AG04450 (cell line): ENCODE measurements around the gene FBXL17. TPM values are rescaled to one million over a fixed set of nuclear protein-coding genes. Genes with fewer than 3 reads are reported as not detected.

ENCODE experiments used
- CTCF ChIA-PET: fragments of 300-600, 350-600 bp; formaldehyde crosslinking; extraction: SDS; loops from one replicate; lab custom pipeline; 2022; ENCODE audit warnings: antibody characterized with exemption, inconsistent platforms; lab: Charles Lee
- POLR2A ChIA-PET: fragments of 350-600 bp; formaldehyde crosslinking; extraction: SDS; loops from one replicate; lab custom pipeline; 2021; ENCODE audit warnings: antibody characterized with exemption, inconsistent platforms; lab: Yijun Ruan, JAX
- DNase-seq: peaks from one replicate; pipeline ENCODE4 v3.0.0-alpha.2; 2011; ENCODE audit warnings: low read depth, low spot score
- H3K27ac ChIP-seq: one replicate; pipeline ENCODE4 v1.5.1; 2012; ENCODE audit warnings: low read depth, low read length, control low read depth
- H3K27me3 ChIP-seq: one replicate; pipeline ENCODE4 v1.6.0; 2012; ENCODE audit warnings: low read length; ENCODE audit not compliant: control insufficient read depth, insufficient read depth
- H3K4me3 ChIP-seq: 2 replicates; pipeline ENCODE4 v1.5.1; 2011; ENCODE audit warnings: mild to moderate bottlenecking, low read depth, low read length, control low read depth
- H3K9me3 ChIP-seq: 2 replicates; pipeline ENCODE4 v1.5.1; 2012; ENCODE audit warnings: low read length; ENCODE audit not compliant: control insufficient read depth, insufficient read depth
- polyA plus RNA-seq: library from polyadenylated mRNA; depleted of rRNA; stranded (reverse); fragments of >200 nt; gene quantifications from 2 replicates; pipeline ENCODE4 v1.2.3, GENCODE V29; 2011
- TF ChIP-seq, protein P1 (sequence below): IDR thresholded peaks from 2 replicates; pipeline ENCODE4 v1.5.1; 2011; ENCODE audit warnings: low read depth, low read length, control low read depth, inconsistent platforms

FBXL17 gene
- polyA plus RNA-seq, 1 experiment = 9.4 TPM

DNA sequence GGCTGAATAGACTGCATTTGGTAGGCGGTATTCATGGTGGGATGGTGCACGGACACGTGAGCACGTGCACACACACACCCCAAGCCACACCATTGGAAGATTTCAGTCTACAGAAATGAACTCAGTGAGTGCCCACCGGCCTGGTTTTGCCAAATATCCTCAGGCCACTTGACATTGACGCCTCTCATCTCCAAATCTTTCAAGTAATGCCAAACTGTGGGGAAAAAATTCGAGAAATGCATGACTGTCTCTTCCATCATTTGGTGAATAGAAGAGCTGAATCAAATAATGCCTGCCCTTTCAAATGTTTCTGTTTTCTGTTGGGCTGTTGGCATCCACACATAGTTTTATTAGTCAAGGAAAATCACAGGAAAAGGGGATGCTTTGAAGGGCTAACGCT lies 528.9 kb downstream of the FBXL17 start:
- TF ChIP-seq, protein P1, sequence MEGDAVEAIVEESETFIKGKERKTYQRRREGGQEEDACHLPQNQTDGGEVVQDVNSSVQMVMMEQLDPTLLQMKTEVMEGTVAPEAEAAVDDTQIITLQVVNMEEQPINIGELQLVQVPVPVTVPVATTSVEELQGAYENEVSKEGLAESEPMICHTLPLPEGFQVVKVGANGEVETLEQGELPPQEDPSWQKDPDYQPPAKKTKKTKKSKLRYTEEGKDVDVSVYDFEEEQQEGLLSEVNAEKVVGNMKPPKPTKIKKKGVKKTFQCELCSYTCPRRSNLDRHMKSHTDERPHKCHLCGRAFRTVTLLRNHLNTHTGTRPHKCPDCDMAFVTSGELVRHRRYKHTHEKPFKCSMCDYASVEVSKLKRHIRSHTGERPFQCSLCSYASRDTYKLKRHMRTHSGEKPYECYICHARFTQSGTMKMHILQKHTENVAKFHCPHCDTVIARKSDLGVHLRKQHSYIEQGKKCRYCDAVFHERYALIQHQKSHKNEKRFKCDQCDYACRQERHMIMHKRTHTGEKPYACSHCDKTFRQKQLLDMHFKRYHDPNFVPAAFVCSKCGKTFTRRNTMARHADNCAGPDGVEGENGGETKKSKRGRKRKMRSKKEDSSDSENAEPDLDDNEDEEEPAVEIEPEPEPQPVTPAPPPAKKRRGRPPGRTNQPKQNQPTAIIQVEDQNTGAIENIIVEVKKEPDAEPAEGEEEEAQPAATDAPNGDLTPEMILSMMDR = no peak
- H3K4me3 ChIP-seq = no peak overlapping the region
- no peaks in the 10 kb centered on the region for H3K9me3 ChIP-seq
- no peak for DNase-seq
- H3K27ac ChIP-seq = no peak overlapping the region
- CTCF ChIA-PET = interaction anchor here (1.0 kb wide), 1 partner anchor 29 kb away, joined by 3 read pairs; no protein-coding TSS in a partner anchor
- no peaks in the 10 kb centered on the region for H3K27me3 ChIP-seq
- POLR2A ChIA-PET = no interaction called here

DNA sequence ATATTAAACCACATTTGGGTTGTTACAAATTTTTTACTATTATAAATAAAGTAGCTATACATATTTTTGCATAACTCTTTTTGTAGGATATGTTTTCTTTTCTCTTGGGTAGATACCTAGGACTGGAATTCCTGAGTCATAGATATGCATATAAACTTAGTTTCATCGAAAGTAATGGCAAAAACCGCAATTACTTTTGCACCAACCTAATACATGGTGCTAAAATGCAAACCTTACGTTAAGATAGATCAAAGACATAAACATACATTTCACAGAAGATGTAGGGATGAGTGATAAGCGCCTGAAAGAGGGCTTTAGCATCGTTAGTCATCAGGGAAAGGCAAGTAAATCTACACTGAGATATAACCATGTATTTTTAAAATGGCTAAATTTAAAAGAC lies 532.8 kb downstream of the FBXL17 start:
- H3K27me3 ChIP-seq = peaks cover 2% of the 10 kb centered on the region
- TF ChIP-seq, protein P1 = no peak
- no peak overlapping the region for H3K4me3 ChIP-seq
- no peaks in the 10 kb centered on the region for H3K9me3 ChIP-seq
- no peak overlapping the region for H3K27ac ChIP-seq
- ChIA-PET POLR2A (no interaction called here), CTCF (no interaction called here)
- no peak for DNase-seq

DNA sequence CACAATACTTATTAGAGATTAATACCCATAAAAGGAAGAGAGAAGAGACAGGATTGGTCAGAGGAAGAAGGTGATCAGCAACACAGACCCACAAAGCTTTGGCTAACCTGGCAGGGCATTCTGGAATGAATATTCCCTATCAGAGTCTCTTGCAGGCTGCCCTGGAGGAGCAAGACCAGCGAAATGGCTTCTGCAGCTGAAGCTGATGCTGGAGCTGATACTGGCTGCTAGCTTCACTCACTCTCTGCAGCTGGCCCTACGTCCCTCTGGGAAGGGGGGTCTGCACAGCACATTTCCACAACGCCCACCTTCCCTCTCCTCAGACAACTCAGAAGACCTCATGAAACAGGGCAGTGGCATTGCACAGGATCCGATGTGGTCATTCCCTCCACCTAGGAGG lies 541.3 kb downstream of the FBXL17 start:
- Histone ChIP-seq H3K27me3 (peaks cover 4% of the 10 kb centered on the region), H3K9me3 (no peaks in the 10 kb centered on the region), H3K27ac (no peak overlapping the region), H3K4me3 (no peak overlapping the region)
- TF ChIP-seq, protein P1 = no peak
- no peak for DNase-seq
- ChIA-PET CTCF (no interaction called here), POLR2A (no interaction called here)

DNA sequence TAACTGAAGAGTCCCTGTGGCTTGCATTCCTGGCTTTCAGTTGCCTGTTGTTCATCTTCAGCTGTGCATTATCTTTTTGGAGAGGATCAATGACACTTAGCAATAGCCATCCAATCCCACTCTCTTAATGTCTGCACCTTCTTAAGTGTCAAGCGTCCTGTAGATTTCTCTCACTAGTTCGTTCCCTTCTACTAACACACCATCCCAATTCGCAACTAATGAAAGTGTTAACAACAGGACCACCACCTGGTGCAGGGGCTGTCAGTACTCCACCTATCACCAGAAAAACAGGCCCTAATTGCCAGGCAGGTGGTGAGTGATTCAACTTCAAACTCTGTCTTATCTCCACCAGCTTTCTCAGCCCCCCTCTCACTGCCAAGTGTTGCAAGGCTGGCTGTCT lies 541.7 kb downstream of the FBXL17 start:
- no peak for DNase-seq
- Histone ChIP-seq H3K4me3 (no peak overlapping the region), H3K9me3 (no peaks in the 10 kb centered on the region), H3K27ac (no peak overlapping the region), H3K27me3 (peaks cover 4% of the 10 kb centered on the region)
- ChIA-PET POLR2A (no interaction called here), CTCF (no interaction called here)
- TF ChIP-seq, protein P1 = no peak

DNA sequence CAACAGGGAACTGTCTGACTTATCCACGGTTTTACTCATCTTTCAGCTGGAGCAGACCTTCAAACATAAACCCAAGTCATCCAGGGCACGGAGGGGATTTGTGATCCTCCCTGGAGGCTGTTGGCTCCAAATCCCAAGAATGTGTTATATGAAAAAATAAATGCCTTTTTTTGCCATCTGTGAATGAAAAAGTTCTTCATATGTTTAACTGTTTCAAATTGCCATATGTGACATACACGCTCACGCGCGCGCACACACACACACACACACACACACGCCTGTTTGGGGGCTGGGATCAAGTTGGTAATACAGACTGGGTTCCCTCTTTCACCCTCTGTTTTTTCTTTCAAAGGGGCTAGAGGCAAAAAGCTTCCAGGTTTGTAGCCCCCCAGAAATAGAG lies 546.8 kb downstream of the FBXL17 start:
- TF ChIP-seq, protein P1 = no peak
- no peak for DNase-seq
- POLR2A ChIA-PET = no interaction called here
- no peaks in the 10 kb centered on the region for H3K27me3 ChIP-seq
- CTCF ChIA-PET = no interaction called here
- H3K9me3 ChIP-seq = no peaks in the 10 kb centered on the region
- H3K27ac ChIP-seq = no peak overlapping the region
- no peak overlapping the region for H3K4me3 ChIP-seq
